ENCODE measurements around the gene MTHFSD. TPM values are rescaled to one million over a fixed set of nuclear protein-coding genes. Genes with fewer than 3 reads are reported as not detected.
A peak's percentile ranks its signal among the peaks of the same experiment; 100 is the strongest.

The MTHFSD gene
- total and polyA plus RNA-seq, 2 donors (not counting 3 experiments of a cell fraction or from before 2014, with no cell fraction given) = 16.7 to 21.1 TPM

GRCh38 chr16:86512860-86513470, 42.1 kb downstream of the MTHFSD start:
- Histone ChIP-seq H4K20me1 (replicated peaks; ENCODE audit: control insufficient read depth, extremely low read depth, insufficient read depth, low read length) (no peaks in the 10 kb centered on the region), H2AFZ (ENCODE audit: low read depth, low read length) (no peak overlapping the region), H3K9me3 (replicated peaks; ENCODE audit: control insufficient read depth, insufficient read depth, low read length) (no peaks in the 10 kb centered on the region), H3K36me3 (ENCODE audit: control insufficient read depth in 2 of 2, extremely low read depth in 1 of 2, insufficient read depth in 2 of 2, low read length in 2 of 2) (no peaks in the 10 kb centered on the region), H3K27ac (ENCODE audit: insufficient read depth, low read depth, low read length) (no peak overlapping the region), H3K79me2 (ENCODE audit: control insufficient read depth, insufficient read depth, low read length) (no peaks in the 10 kb centered on the region), H3K9ac (replicated peaks; ENCODE audit: extremely low read depth, insufficient read depth, low read length) (no peak overlapping the region), H3K27me3 (ENCODE audit: control insufficient read depth in 2 of 2, insufficient read depth in 2 of 2, low read length in 2 of 2) (peaks cover 39 to 76% of the 10 kb centered on the region in 2 experiments), H3K9me1 (replicated peaks; ENCODE audit: control insufficient read depth, extremely low read depth, insufficient read depth, low read length) (no peaks in the 10 kb centered on the region), H3K4me1 (ENCODE audit: control insufficient read depth, extremely low read depth, insufficient read depth, low read length) (peaks cover 5% of the 10 kb centered on the region), H3K4me2 (ENCODE audit: insufficient read depth, low read length) (no peak overlapping the region), H3K4me3 (replicated peaks in 1 of 3; ENCODE audit: insufficient read depth in 1 of 3, low read depth in 1 of 3, low read length in 3 of 3) (no peak overlapping the region)
- TF ChIP-seq GATA2 (IDR thresholded peaks at IDR 0.05; ENCODE audit: insufficient read depth, insufficient read length, low read depth, low read length) (no peak), EZH2 (IDR thresholded peaks at IDR 0.05; ENCODE audit: borderline replicate concordance, low read depth, low read length, severe bottlenecking) (peak; percentile 46)
- ChIA-PET POLR2A (no interaction called here), CTCF (no interaction called here)
- FAIRE-seq (no peak), DNase-seq (ENCODE audit: low read depth, low spot score) (no peak)
- no TSS peak for BruUV-seq (replicated peaks)
- dilution Hi-C loops (cut with MboI; ENCODE audit: extremely low pct_ligation_motif_present, low sequenced_read_pairs) (loop anchor here (10.0 kb wide), 1 partner anchor 428 kb away; no protein-coding TSS in a partner anchor), intact Hi-C loops (cut with micrococcal nuclease) (no loop called here)

DNA sequence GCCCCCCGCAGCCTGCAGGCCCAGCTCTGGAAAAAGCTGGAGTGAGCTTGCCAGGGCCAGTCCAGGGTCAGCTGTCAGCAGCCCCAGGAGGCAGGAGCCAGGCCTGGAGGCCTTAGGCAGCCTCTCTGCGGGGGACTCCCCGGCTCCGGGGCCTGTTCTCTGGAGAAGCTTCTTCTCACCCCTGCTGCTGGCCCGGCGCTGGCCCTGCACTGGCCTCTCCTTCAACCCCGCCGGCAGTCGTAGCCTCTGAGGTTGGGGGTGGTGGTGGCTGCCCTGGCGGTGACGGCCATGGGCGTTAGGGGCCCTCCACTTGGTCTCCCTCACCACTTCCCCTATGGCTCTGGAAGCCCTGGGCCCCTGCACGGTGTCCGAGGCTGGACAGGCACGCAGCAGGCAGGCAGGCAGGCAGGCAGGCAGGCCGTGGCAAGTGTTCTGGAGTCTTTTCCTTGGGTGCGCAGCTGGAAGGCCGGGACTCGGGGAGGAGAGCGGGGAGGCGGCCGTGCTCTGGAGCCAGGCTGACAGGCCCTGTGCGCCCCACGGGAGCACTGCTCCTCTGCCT, 42.7 kb downstream of the MTHFSD start:
- ChIA-PET CTCF (interaction anchor here (3.0 kb wide), 1 partner anchor 260 kb away, joined by 31 read pairs; no protein-coding TSS in a partner anchor), POLR2A (no interaction called here)
- H3K36me3 ChIP-seq (ENCODE audit: control insufficient read depth in 2 of 2, extremely low read depth in 1 of 2, insufficient read depth in 2 of 2, low read length in 2 of 2) = no peaks in the 10 kb centered on the region
- no peak overlapping the region for H3K27ac ChIP-seq (ENCODE audit: insufficient read depth, low read depth, low read length)
- no TSS peak for BruUV-seq (replicated peaks)
- no peak for FAIRE-seq
- no peak for TF ChIP-seq EZH2 (IDR thresholded peaks at IDR 0.05; ENCODE audit: borderline replicate concordance, low read depth, low read length, severe bottlenecking)
- TF ChIP-seq CTCF (IDR thresholded peaks at IDR 0.05; ENCODE audit: extremely low read depth in 1 of 2, insufficient read depth in 1 of 2, low read depth in 1 of 2, low read length in 2 of 2) = no peak
- TF ChIP-seq MYC (IDR thresholded peaks at IDR 0.05; ENCODE audit: low read depth, low read length) = no peak
- no peak for TF ChIP-seq POLR2AphosphoS5 (IDR thresholded peaks at IDR 0.05; ENCODE audit: insufficient read depth, low read depth, low read length)
- no peak for TF ChIP-seq MAX (IDR thresholded peaks at IDR 0.05; ENCODE audit: insufficient read depth, insufficient read length)
- TF ChIP-seq FOS (IDR thresholded peaks at IDR 0.05; ENCODE audit: borderline replicate concordance, insufficient read depth, low read length) = no peak
- no peak for TF ChIP-seq JUN (IDR thresholded peaks at IDR 0.05; ENCODE audit: borderline replicate concordance, insufficient read depth, insufficient read length, low read depth)
- TF ChIP-seq POLR2A (IDR thresholded peaks at IDR 0.05; ENCODE audit: low read depth, low read length) = no peak
- H3K4me2 ChIP-seq (ENCODE audit: insufficient read depth, low read length) = no peak overlapping the region
- no peak for DNase-seq (ENCODE audit: low read depth, low spot score)
- H2AFZ ChIP-seq (ENCODE audit: low read depth, low read length) = no peak overlapping the region
- intact Hi-C loops (cut with micrococcal nuclease) (no loop called here), dilution Hi-C loops (cut with MboI; ENCODE audit: extremely low pct_ligation_motif_present, low sequenced_read_pairs) (loop anchor here (10.0 kb wide), 1 partner anchor 428 kb away; no protein-coding TSS in a partner anchor)
- no peak overlapping the region for H3K9ac ChIP-seq (replicated peaks; ENCODE audit: extremely low read depth, insufficient read depth, low read length)
- H3K27me3 ChIP-seq (ENCODE audit: control insufficient read depth in 2 of 2, insufficient read depth in 2 of 2, low read length in 2 of 2) = peaks cover 44 to 80% of the 10 kb centered on the region in 2 experiments
- no peaks in the 10 kb centered on the region for H3K9me1 ChIP-seq (replicated peaks; ENCODE audit: control insufficient read depth, extremely low read depth, insufficient read depth, low read length)
- H3K9me3 ChIP-seq (replicated peaks; ENCODE audit: control insufficient read depth, insufficient read depth, low read length) = no peaks in the 10 kb centered on the region
- H4K20me1 ChIP-seq (replicated peaks; ENCODE audit: control insufficient read depth, extremely low read depth, insufficient read depth, low read length) = no peaks in the 10 kb centered on the region
- no peak overlapping the region for H3K4me3 ChIP-seq (replicated peaks in 1 of 3; ENCODE audit: insufficient read depth in 1 of 3, low read depth in 1 of 3, low read length in 3 of 3)
- H3K4me1 ChIP-seq (ENCODE audit: control insufficient read depth, extremely low read depth, insufficient read depth, low read length) = peaks cover 5% of the 10 kb centered on the region
- H3K79me2 ChIP-seq (ENCODE audit: control insufficient read depth, insufficient read depth, low read length) = no peaks in the 10 kb centered on the region
